ENCODE results near the gene KCNK15. TPM values are rescaled to one million over a fixed set of nuclear protein-coding genes. Genes with fewer than 3 reads are reported as not detected.

The KCNK15 gene
- total RNA-seq, 1 donor, result under 0.01 TPM

- Histone ChIP-seq H3K9me3 (ENCODE audit: low read depth, low read length) (no peaks in the 10 kb centered on the region), H3K4me3 (ENCODE audit: low read length) (no peak overlapping the region), H3K4me1 (ENCODE audit: insufficient read depth, low read length) (no peaks in the 10 kb centered on the region), H3K27me3 (ENCODE audit: insufficient read depth, low read length) (no peaks in the 10 kb centered on the region)
Measured at GRCh38 chr20:44799691-44800090, 54.0 kb downstream of the KCNK15 start.

GRCh38 chr20:44800391-44801046, 54.9 kb downstream of the KCNK15 start:
- no peaks in the 10 kb centered on the region for H3K4me1 ChIP-seq (ENCODE audit: insufficient read depth, low read length)
- no peaks in the 10 kb centered on the region for H3K27me3 ChIP-seq (ENCODE audit: insufficient read depth, low read length)
- no peak overlapping the region for H3K4me3 ChIP-seq (ENCODE audit: low read length)

More at GRCh38 chr20:44800391-44801046, 54.9 kb downstream of the KCNK15 start:
- no peaks in the 10 kb centered on the region for H3K9me3 ChIP-seq (ENCODE audit: low read depth, low read length)

Other genes starting within 250 kb of the KCNK15 start
- gene SERINC3, start 223.8 kb upstream of the KCNK15 start, total RNA-seq, result 37.7 TPM
- gene PKIG, start 163.3 kb upstream of the KCNK15 start, total RNA-seq, result 6.9 TPM
- 14.4 TPM for gene ADA, start 94.2 kb upstream of the KCNK15 start, total RNA-seq
- not detected for gene CCN5, start 30.5 kb upstream of the KCNK15 start, total RNA-seq
- gene RIMS4, start 64.7 kb downstream of the KCNK15 start, total RNA-seq, result under 0.01 TPM
- 107 TPM for gene YWHAB, start 139.8 kb downstream of the KCNK15 start, total RNA-seq
- gene PABPC1L, start 164.2 kb downstream of the KCNK15 start, total RNA-seq, result 6.6 TPM
- 8.0 TPM for gene TOMM34, start 214.5 kb downstream of the KCNK15 start, total RNA-seq
- gene STK4, start 220.6 kb downstream of the KCNK15 start, total RNA-seq, result 372 TPM

Measured in mononuclear cell (primary cell).